ENCODE measurements around the gene PHACTR3.

DNA sequence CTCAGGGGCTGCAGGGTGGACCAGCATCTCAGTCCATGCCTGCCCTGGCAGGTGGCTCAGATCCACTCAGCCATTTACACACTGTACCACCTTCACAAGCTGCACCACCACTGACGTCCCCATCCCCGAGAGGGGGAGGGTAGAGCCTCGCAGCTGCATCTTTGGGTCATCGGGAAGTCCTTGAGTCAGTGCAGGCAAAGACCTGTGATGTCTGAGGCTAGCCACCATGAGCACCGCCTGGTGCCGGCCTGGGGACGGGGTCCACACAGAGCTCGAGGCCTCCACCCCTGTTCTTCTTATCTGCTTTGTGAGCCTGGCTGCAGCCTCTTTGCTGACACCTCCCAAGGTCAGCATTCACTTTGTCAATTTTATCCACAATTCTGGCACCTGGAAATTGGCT lies 141.4 kb downstream of the PHACTR3 start:
- TF ChIP-seq, protein P1, sequence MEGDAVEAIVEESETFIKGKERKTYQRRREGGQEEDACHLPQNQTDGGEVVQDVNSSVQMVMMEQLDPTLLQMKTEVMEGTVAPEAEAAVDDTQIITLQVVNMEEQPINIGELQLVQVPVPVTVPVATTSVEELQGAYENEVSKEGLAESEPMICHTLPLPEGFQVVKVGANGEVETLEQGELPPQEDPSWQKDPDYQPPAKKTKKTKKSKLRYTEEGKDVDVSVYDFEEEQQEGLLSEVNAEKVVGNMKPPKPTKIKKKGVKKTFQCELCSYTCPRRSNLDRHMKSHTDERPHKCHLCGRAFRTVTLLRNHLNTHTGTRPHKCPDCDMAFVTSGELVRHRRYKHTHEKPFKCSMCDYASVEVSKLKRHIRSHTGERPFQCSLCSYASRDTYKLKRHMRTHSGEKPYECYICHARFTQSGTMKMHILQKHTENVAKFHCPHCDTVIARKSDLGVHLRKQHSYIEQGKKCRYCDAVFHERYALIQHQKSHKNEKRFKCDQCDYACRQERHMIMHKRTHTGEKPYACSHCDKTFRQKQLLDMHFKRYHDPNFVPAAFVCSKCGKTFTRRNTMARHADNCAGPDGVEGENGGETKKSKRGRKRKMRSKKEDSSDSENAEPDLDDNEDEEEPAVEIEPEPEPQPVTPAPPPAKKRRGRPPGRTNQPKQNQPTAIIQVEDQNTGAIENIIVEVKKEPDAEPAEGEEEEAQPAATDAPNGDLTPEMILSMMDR (IDR thresholded peaks at IDR 0.05; ENCODE audit: low read length): no peak
- no peak for TF ChIP-seq EZH2 (optimal IDR thresholded peaks at IDR 0.05; ENCODE audit: low read depth, low read length)

Data from MM.1S (cell line).